ENCODE measurements around the gene PPP2R2C.

- no peak for TF ChIP-seq RAD21 (IDR thresholded peaks at IDR 0.05; ENCODE audit: low read depth)
- TF ChIP-seq EZH2phosphoT487 (IDR thresholded peaks at IDR 0.05; ENCODE audit: borderline replicate concordance), result no peak
- TF ChIP-seq, protein P1, sequence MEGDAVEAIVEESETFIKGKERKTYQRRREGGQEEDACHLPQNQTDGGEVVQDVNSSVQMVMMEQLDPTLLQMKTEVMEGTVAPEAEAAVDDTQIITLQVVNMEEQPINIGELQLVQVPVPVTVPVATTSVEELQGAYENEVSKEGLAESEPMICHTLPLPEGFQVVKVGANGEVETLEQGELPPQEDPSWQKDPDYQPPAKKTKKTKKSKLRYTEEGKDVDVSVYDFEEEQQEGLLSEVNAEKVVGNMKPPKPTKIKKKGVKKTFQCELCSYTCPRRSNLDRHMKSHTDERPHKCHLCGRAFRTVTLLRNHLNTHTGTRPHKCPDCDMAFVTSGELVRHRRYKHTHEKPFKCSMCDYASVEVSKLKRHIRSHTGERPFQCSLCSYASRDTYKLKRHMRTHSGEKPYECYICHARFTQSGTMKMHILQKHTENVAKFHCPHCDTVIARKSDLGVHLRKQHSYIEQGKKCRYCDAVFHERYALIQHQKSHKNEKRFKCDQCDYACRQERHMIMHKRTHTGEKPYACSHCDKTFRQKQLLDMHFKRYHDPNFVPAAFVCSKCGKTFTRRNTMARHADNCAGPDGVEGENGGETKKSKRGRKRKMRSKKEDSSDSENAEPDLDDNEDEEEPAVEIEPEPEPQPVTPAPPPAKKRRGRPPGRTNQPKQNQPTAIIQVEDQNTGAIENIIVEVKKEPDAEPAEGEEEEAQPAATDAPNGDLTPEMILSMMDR (IDR thresholded peaks at IDR 0.05 in 2 of 3, conservative IDR thresholded peaks at IDR 0.05 in 1 of 3; ENCODE audit: borderline replicate concordance in 1 of 3, insufficient read depth in 1 of 3, low read depth in 2 of 3, low read length in 2 of 3), result no peak
- no peak for TF ChIP-seq SIN3A (IDR thresholded peaks at IDR 0.05; ENCODE audit: low read depth)
- no peak for TF ChIP-seq TCF7L2 (IDR thresholded peaks at IDR 0.05; ENCODE audit: borderline replicate concordance, extremely low read depth, insufficient read depth, insufficient read length)
- TF ChIP-seq SP1 (IDR thresholded peaks at IDR 0.05; ENCODE audit: low read depth), result no peak
- no peak for TF ChIP-seq EZH2 (IDR thresholded peaks at IDR 0.05)
- no peak for TF ChIP-seq REST (IDR thresholded peaks at IDR 0.05; ENCODE audit: low read depth)
- no peak for TF ChIP-seq JUND (IDR thresholded peaks at IDR 0.05)
- no peak for TF ChIP-seq CEBPB (IDR thresholded peaks at IDR 0.05; ENCODE audit: low read depth)
- TF ChIP-seq POLR2A (IDR thresholded peaks at IDR 0.05; ENCODE audit: borderline replicate concordance, extremely low read depth, insufficient read depth, insufficient read length), result no peak
- TF ChIP-seq YY1 (IDR thresholded peaks at IDR 0.05; ENCODE audit: extremely low read depth, insufficient replicate concordance, low read depth, low read length), result no peak
- no peak for TF ChIP-seq POLR2AphosphoS5 (IDR thresholded peaks at IDR 0.05; ENCODE audit: low read depth, low read length)
Measured at GRCh38 chr4:6359536-6360308, 112.7 kb downstream of the PPP2R2C start.

Data from HCT116 (cell line).